Skin of body (tissue), 2 donors: ENCODE measurements around the gene COX19. TPM values are rescaled to one million over a fixed set of nuclear protein-coding genes. Genes with fewer than 3 reads are reported as not detected.

Experiments used
- DNase-seq: peaks from one replicate; lab custom pipeline; 2025; lab: John Stamatoyannopoulos, UW
- total RNA-seq: library from RNA; depleted of rRNA; stranded (reverse); fragments of >200 nt; gene quantifications from one replicate; pipeline ENCODE4 v1.2.3, GENCODE V29; 2014

COX19 gene
- total RNA-seq, 1 donor from 2014 or later: 13.3 TPM

- DNase-seq: peak; percentile 90
Observed at GRCh38 chr7:992709-993607, 17.6 kb upstream of the COX19 start.

GRCh38 chr7:991729-992656 is 16.6 kb upstream of the COX19 start:
- no peak for DNase-seq

- DNase-seq: no peak
Observed at GRCh38 chr7:990933-991728, 15.8 kb upstream of the COX19 start.

GRCh38 chr7:990352-990932 is 15.1 kb upstream of the COX19 start:
- no peak for DNase-seq

GRCh38 chr7:988963-989529 is 13.7 kb upstream of the COX19 start:
- no peak for DNase-seq

GRCh38 chr7:988426-988911 is 13.1 kb upstream of the COX19 start:
- no peak for DNase-seq

GRCh38 chr7:987909-988308 is 12.6 kb upstream of the COX19 start:
- DNase-seq: no peak

- no peak for DNase-seq
Observed at GRCh38 chr7:986766-987751, 11.7 kb upstream of the COX19 start.

- no peak for DNase-seq
Observed at GRCh38 chr7:985915-986741, 10.8 kb upstream of the COX19 start.

GRCh38 chr7:985127-985416 is 9.7 kb upstream of the COX19 start:
- DNase-seq: no peak

GRCh38 chr7:984361-985126 is 9.2 kb upstream of the COX19 start:
- DNase-seq: no peak

- DNase-seq: no peak
Observed at GRCh38 chr7:983616-984071, 8.3 kb upstream of the COX19 start.

- DNase-seq: no peak
Observed at GRCh38 chr7:983004-983615, 7.8 kb upstream of the COX19 start, which contains the start of gene CYP2W1. TSS of gene CYP2W1 (plus strand) at chr7:983181. CDS start at chr7:983212, 31 bp downstream.

- no peak for DNase-seq
Observed at GRCh38 chr7:982511-983003, 7.2 kb upstream of the COX19 start.

- DNase-seq: no peak
Observed at GRCh38 chr7:981793-982510, 6.6 kb upstream of the COX19 start.

- DNase-seq: no peak
Observed at GRCh38 chr7:979886-980571, 4.7 kb upstream of the COX19 start.
